Transverse colon (tissue), 4 donors: Measurements from ENCODE around the gene MARCHF3. TPM values are rescaled to one million over a fixed set of nuclear protein-coding genes. Genes with fewer than 3 reads are reported as not detected.

ENCODE experiments used
- DNase-seq: peaks from one replicate; pipeline ENCODE4 v3.0.0-alpha.2; 2019
- H3K27ac ChIP-seq, 4 donors: fragments of 200-600 bp; sonication (generic); 2 replicates each; pipeline ENCODE4 v1.5.1; 2016 to 2018; ENCODE audit warnings: inconsistent platforms in 4 of 4
- H3K27me3 ChIP-seq: fragments of 200-600 bp; sonication (generic); 2 replicates; pipeline ENCODE4 v1.5.1; 2017; ENCODE audit warnings: inconsistent platforms
- H3K36me3 ChIP-seq, 4 donors: fragments of 200-600 bp; sonication (generic); 2 replicates each; pipeline ENCODE4 v1.5.1; 2017 to 2019; ENCODE audit warnings: inconsistent platforms in 4 of 4
- H3K4me1 ChIP-seq, 4 donors: fragments of 200-600 bp; sonication (generic); 2 replicates each; pipeline ENCODE4 v1.5.1; 2017 to 2020; ENCODE audit warnings: inconsistent platforms in 4 of 4
- H3K4me3 ChIP-seq, 4 donors: fragments of 200-600 bp; sonication (generic); 1 replicate in 1 of 4; 2 replicates in 3 of 4; pipeline versions ENCODE4 v1.5.1 to v1.6.1; 2017 to 2019; ENCODE audit warnings: inconsistent platforms in 4 of 4
- H3K9me3 ChIP-seq, 2 donors: fragments of 200-600 bp; sonication (generic); 2 replicates each; pipeline ENCODE4 v1.5.1; 2017 to 2019; ENCODE audit warnings: inconsistent platforms in 2 of 2
- CTCF ChIP-seq, 5 experiments: fragments of 200-600 bp in 3 of 5; fragments of 450-650 bp in 2 of 5; sonication (generic) in 3 of 5; IDR thresholded peaks; 1 replicate in 2 of 5; 2 replicates in 3 of 5; pipeline ENCODE4 v1.5.1; 2016 to 2017; ENCODE audit warnings: antibody characterized with exemption in 5 of 5, inconsistent platforms in 3 of 5, mild to moderate bottlenecking in 2 of 5, moderate library complexity in 1 of 5
- EP300 ChIP-seq: sonication (generic); formaldehyde crosslinking; IDR thresholded peaks from one replicate; pipeline ENCODE4 v1.6.1; 2017; ENCODE audit warnings: antibody characterized with exemption, low read depth
- POLR2A ChIP-seq: fragments of 450-650 bp; IDR thresholded peaks from one replicate; pipeline ENCODE4 v1.6.1; 2016; ENCODE audit warnings: antibody characterized with exemption, mild to moderate bottlenecking, moderate library complexity
- POLR2AphosphoS5 ChIP-seq, 3 donors: sonication (generic); formaldehyde crosslinking; IDR thresholded peaks; one replicate each; pipeline ENCODE4 v1.6.1; 2016; ENCODE audit warnings: antibody characterized with exemption in 3 of 3
- WGBS, 2 donors: methylation state at CpG; one replicate each; pipeline ENCODE4 v1.1.5; 2018; ENCODE audit warnings: low coverage in 1 of 2; 5-methylcytosine and 5-hydroxymethylcytosine counted together
- in situ Hi-C, 4 donors: fragments of 200-750 bp; cut with MboI; loops; one replicate each; pipeline versions ENCODE4 v1.15.0 to v1.15.1; 2017; ENCODE audit warnings: low sequenced_read_pairs in 3 of 4, low pct_ligation_motif_present in 1 of 4, low pct_unique_long_range_greater_than_20kb in 1 of 4
- intact Hi-C: fragments of 100-400 bp; cut with DNase I; formaldehyde crosslinking; loops from one replicate; pipeline ENCODE4 v1.15.1; 2023; ENCODE audit warnings: low total_unique reads
- total RNA-seq, 4 donors: library from RNA; depleted of rRNA; stranded (reverse); fragments of >200 nt; gene quantifications; one replicate each; pipeline ENCODE4 v1.1.0, GENCODE V29; 2016

The MARCHF3 gene
- total RNA-seq = 10 to 100 TPM; 20.3 to 29.6 (median 23.0) TPM

DNA sequence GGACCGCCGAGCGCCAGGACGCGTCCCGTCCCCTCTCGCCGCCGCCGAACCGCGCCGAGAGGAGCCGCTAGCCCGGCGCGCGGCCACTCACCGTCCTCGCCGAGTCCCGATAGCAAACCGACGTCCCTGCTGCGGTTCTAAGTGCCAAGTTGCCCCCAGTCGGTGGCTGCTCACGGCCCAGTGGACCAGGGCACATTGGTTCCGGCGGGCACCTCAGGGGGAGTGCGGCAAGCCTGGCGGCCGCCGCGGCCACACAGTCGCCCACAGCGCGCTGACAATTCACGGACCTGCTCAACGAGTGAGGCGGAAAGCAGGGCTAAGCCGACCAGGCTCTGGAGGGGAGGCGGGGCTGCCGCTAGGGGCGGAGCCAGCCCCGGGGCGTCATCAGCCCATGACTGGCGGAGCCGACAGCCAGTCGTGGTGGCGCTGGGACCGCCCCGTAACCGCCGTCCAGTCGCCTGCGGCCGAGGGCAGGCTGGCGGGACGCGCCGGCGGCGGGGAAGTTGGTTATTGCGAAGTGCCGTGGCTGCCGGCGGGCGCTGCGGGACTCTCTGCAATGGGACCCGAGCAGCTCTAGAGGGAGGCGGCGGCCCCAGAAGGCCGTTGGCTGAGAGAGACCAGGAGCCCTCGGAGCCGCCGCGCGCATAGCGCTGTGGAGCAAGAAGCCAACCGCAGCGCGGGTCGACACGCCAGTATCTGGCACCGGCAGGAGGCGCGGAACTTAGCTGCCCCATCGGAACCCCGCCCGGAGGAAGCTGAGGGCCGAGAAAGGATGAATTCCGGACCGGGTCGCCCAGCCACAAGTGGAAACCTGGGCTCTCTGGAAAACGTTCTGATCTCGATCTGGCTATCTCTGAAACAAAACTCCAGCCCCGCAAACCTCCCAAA, at the start of gene MARCHF3:
MARCHF3 (minus strand) TSS at position 300 of the 888 bp plus-strand sequence. CDS start 112,387 bp downstream, outside the sequence.
- whole genome bisulfite sequencing, 2 donors = 0% methylated on average over 37 of the region's 97 CpGs; no CpG with 5 or more reads in 1 of the 2 donors
- Histone ChIP-seq H3K4me3 (peak within 1 kb of the TSS; percentile 58 to 74 (median 64)), H3K36me3 (no peaks in the 10 kb centered on the region), H3K27me3 (no peaks in the 10 kb centered on the region), H3K4me1 (peaks cover 0 to 38% (median 8%) of the 10 kb centered on the region in 4 donors), H3K27ac (peak within 1 kb of the TSS; percentile 88 to 95 (median 91)), H3K9me3 (no peaks in the 10 kb centered on the region)
- in situ Hi-C loops (loop anchor here in 1 of 4 donors (25.0 kb wide), 1 partner anchor 168 kb away; no protein-coding TSS in a partner anchor), intact Hi-C loops (no loop called here)
- DNase-seq = peak; percentile 97
- peak; percentile 99 for TF ChIP-seq POLR2A
- TF ChIP-seq POLR2AphosphoS5 (IDR thresholded peaks at IDR 0.05) = peak; percentile 98 to 99 (median 99)
- TF ChIP-seq CTCF (IDR thresholded peaks at IDR 0.05) = peak in 4 of 5 experiments; percentile 7 to 49 (median 26)
- no peak for TF ChIP-seq EP300

- no peak for TF ChIP-seq CTCF (IDR thresholded peaks at IDR 0.05)
- no peak for TF ChIP-seq EP300
- TF ChIP-seq POLR2AphosphoS5 (IDR thresholded peaks at IDR 0.05) = no peak
- TF ChIP-seq POLR2A = no peak
- in situ Hi-C loops (no loop called here), intact Hi-C loops (no loop called here)
- no peak overlapping the region for H3K27ac ChIP-seq
- peaks cover 0 to 17% (median 12%) of the 10 kb centered on the region in 4 donors for H3K4me1 ChIP-seq
- H3K9me3 ChIP-seq = no peaks in the 10 kb centered on the region
- no peaks in the 10 kb centered on the region for H3K36me3 ChIP-seq
- WGBS, 2 donors = 69% methylated on average over 9 of the region's 9 CpGs
- no peaks in the 10 kb centered on the region for H3K27me3 ChIP-seq
- no peak for DNase-seq
- H3K4me3 ChIP-seq = no peak overlapping the region
Measured at GRCh38 chr5:127079994-127080491, 49.7 kb upstream of the MARCHF3 start.

DNA sequence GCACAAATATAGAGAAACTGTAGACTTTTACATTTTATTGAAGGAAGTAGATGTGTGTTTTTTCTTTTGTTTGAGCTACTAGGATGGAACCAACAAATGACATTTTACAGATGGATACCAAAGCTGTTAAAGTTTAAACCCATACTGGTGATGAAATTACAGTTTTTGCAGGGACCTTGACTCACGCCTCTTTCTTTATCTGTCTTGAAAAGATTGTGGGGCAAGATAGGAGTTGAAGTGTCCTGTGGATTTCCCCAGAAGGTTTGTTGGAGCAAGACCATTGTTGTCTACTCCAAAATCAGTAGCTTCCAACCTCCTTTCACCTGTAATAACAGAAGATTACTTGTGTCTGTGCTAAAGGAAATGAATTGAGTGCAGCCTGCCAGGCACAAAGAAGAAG, 47.0 kb upstream of the MARCHF3 start:
- in situ Hi-C loops = no loop called here
- 33 to 41% methylated on average over 1 of the region's 1 CpG for WGBS, 2 donors

DNA sequence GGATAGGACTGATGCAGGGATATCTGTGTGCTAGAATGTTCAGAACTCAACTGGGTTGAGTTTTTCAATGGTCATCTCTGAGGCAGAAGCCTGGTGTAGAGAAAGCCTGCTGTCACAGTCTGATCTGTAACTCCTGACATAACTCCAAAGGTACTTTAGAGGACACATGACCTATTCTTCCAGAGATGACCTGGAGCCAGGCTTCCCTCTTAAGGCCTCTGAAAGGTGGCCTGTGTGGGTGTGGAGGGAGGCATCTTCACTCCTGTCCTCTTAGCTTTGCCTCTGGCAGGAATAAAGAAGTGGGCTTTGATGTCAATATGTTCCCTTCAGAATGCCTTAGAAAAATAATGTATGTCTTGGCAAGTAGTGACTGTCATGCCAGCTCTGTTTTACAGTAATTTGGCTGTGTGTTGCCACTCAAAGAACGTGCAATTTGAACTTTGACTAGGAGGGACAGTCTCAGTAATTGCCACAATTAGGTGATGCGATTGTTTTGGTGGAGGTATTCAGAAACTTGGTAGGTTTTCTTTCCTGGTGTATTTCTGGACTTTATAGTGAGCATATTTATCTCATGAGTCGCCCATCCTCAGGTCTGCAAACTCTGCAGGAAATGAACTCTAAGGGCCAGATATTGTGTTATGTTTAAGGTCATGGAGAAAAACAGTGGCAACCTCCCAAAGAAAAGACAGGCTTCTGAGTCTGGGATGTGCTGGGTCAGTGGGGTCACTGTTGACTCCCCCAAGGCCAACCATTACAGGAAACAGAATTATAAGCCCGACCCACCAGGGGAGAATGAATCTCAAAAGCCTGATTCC, 46.2 kb upstream of the MARCHF3 start:
- intact Hi-C loops = no loop called here
- H3K4me3 ChIP-seq = no peak overlapping the region
- H3K4me1 ChIP-seq = peaks cover 0 to 25% (median 15%) of the 10 kb centered on the region in 4 donors
- TF ChIP-seq EP300 (no peak), POLR2AphosphoS5 (IDR thresholded peaks at IDR 0.05) (no peak), POLR2A (no peak), CTCF (IDR thresholded peaks at IDR 0.05) (no peak)
- peak overlapping the region; percentile 35 to 60 (median 38) for H3K27ac ChIP-seq
- H3K27me3 ChIP-seq = no peaks in the 10 kb centered on the region
- in situ Hi-C loops = no loop called here
- H3K9me3 ChIP-seq = no peaks in the 10 kb centered on the region
- no peak for DNase-seq
- no peaks in the 10 kb centered on the region for H3K36me3 ChIP-seq
- 54 to 58% methylated on average over 3 to 4 of the region's 4 CpGs for WGBS, 2 donors

More for the DNA sequence above, 47.0 kb upstream of the MARCHF3 start:
- Histone ChIP-seq H3K27me3 (no peaks in the 10 kb centered on the region), H3K36me3 (no peaks in the 10 kb centered on the region), H3K4me1 (peaks cover 0 to 22% (median 14%) of the 10 kb centered on the region in 4 donors), H3K9me3 (no peaks in the 10 kb centered on the region), H3K27ac (peak overlapping the region; percentile 35 to 60 (median 38)), H3K4me3 (no peak overlapping the region)
- intact Hi-C loops = no loop called here
- TF ChIP-seq POLR2AphosphoS5 (IDR thresholded peaks at IDR 0.05) (no peak), EP300 (no peak), POLR2A (no peak)
- DNase-seq = no peak
